Epithelial cell of proximal tubule (primary cell): Measurements from ENCODE around the gene MDM1. TPM values are rescaled to one million over a fixed set of nuclear protein-coding genes. Genes with fewer than 3 reads are reported as not detected.

Source experiments
- total RNA-seq: library from RNA; depleted of rRNA; stranded (reverse); fragments of >200 nt; gene quantifications from 2 replicates; pipeline ENCODE4 v1.2.3, GENCODE V29; 2015

The MDM1 gene
- total RNA-seq, 1 donor from 2014 or later, result 3.9 TPM

Other genes with a start within 250 kb of the MDM1 start
- not detected in 2 replicates for gene IFNG, start 172.6 kb downstream of the MDM1 start, total RNA-seq
- not detected in 2 replicates for gene IL26, start 106.6 kb downstream of the MDM1 start, total RNA-seq
- gene IL22, start 78.8 kb downstream of the MDM1 start, total RNA-seq, result not detected in 2 replicates